ENCODE measurements around the gene IFNA4. TPM values are rescaled to one million over a fixed set of nuclear protein-coding genes. Genes with fewer than 3 reads are reported as not detected.
"Not testable (repeated sequence)": the region's sequence is repeated elsewhere in the genome, so short reads cannot be mapped to it uniquely, and the experiment has no call there.

Gene IFNA4
- total RNA-seq, 1 experiment from 2014 or later, result not detected

- H3K4me2 ChIP-seq (ENCODE audit: low read length); BruUV-seq (replicated peaks); H3K27me3 ChIP-seq (ENCODE audit: insufficient read depth, low read length); H3K36me3 ChIP-seq (ENCODE audit: control insufficient read depth in 1 of 2, insufficient read depth in 2 of 2, low read length in 2 of 2); H3K9me3 ChIP-seq (ENCODE audit: control insufficient read depth in 1 of 2, insufficient read depth in 1 of 2, low read depth in 1 of 2, low read length in 2 of 2); POLR2A ChIA-PET; H3K4me3 ChIP-seq (replicated peaks in 1 of 2; ENCODE audit: low read depth in 1 of 2, low read length in 2 of 2); RAD21 ChIA-PET (ENCODE audit: low non-redundant PET in 1 of 2, low total read pairs in 2 of 2, uncharacterized antibody in 2 of 2, unreplicated experiment in 2 of 2); intact Hi-C loops (cut with micrococcal nuclease); H3K9me2 ChIP-seq (ENCODE audit: insufficient read depth); H3K4me1 ChIP-seq (ENCODE audit: control insufficient read depth in 1 of 2, insufficient read depth in 2 of 2, low read length in 2 of 2); H2AFZ ChIP-seq (ENCODE audit: low read depth, low read length, poor library complexity, severe bottlenecking); DNase-seq (ENCODE audit: low read depth, low spot score); ATAC-seq; H4K20me1 ChIP-seq (ENCODE audit: insufficient read depth); H3K9ac ChIP-seq (ENCODE audit: low read length); H3K79me2 ChIP-seq (ENCODE audit: insufficient read depth, low read length); H3K27ac ChIP-seq (ENCODE audit: low read depth, low read length): not testable (repeated sequence)
- CTCF ChIA-PET, result interaction anchor here (0.9 to 2.4 kb wide), 2 partner anchors 16 to 28 kb away, joined by 3 to 11 read pairs; no protein-coding TSS in a partner anchor
Observed at GRCh38 chr9:21166560-21166959, 20.8 kb downstream of the IFNA4 start, which contains the start of gene IFNA21. Gene IFNA21 (minus strand): TSS chr9:21166660. CDS start chr9:21166612, 48 bp downstream.

GRCh38 chr9:21165516-21165915 lies 21.9 kb downstream of the IFNA4 start:
- BruUV-seq (replicated peaks), result no TSS peak
- H3K27me3 ChIP-seq (ENCODE audit: insufficient read depth, low read length), result no peaks in the 10 kb centered on the region
- no peaks in the 10 kb centered on the region for H3K36me3 ChIP-seq (ENCODE audit: control insufficient read depth in 1 of 2, insufficient read depth in 2 of 2, low read length in 2 of 2)
- no peaks in the 10 kb centered on the region for H3K9me3 ChIP-seq (ENCODE audit: control insufficient read depth in 1 of 2, insufficient read depth in 1 of 2, low read depth in 1 of 2, low read length in 2 of 2)
- no peaks in the 10 kb centered on the region for H3K9me2 ChIP-seq (ENCODE audit: insufficient read depth)
- no peaks in the 10 kb centered on the region for H3K4me1 ChIP-seq (ENCODE audit: control insufficient read depth in 1 of 2, insufficient read depth in 2 of 2, low read length in 2 of 2)
- RAD21 ChIA-PET (ENCODE audit: low non-redundant PET in 1 of 2, low total read pairs in 2 of 2, uncharacterized antibody in 2 of 2, unreplicated experiment in 2 of 2), result no interaction called here
- no peaks in the 10 kb centered on the region for H3K79me2 ChIP-seq (ENCODE audit: insufficient read depth, low read length)
- CTCF ChIA-PET, result no interaction called here
- no peak overlapping the region for H3K27ac ChIP-seq (ENCODE audit: low read depth, low read length)
- no peaks in the 10 kb centered on the region for H4K20me1 ChIP-seq (ENCODE audit: insufficient read depth)
- POLR2A ChIA-PET, result no interaction called here
- H3K9ac ChIP-seq (ENCODE audit: low read length), result no peak overlapping the region
- H2AFZ ChIP-seq (ENCODE audit: low read depth, low read length, poor library complexity, severe bottlenecking), result no peak overlapping the region
- H3K4me3 ChIP-seq (replicated peaks in 1 of 2; ENCODE audit: low read depth in 1 of 2, low read length in 2 of 2), result no peak overlapping the region
- DNase-seq (ENCODE audit: low read depth, low spot score) (no peak), ATAC-seq (no peak)
- no peak overlapping the region for H3K4me2 ChIP-seq (ENCODE audit: low read length)
- TF ChIP-seq SRF (IDR thresholded peaks at IDR 0.05; ENCODE audit: low read depth), result no peak
- TF ChIP-seq ZNF274 (IDR thresholded peaks at IDR 0.05; ENCODE audit: low read depth, low read length), result no peak
- no peak for TF ChIP-seq POLR2AphosphoS5 (IDR thresholded peaks at IDR 0.05; ENCODE audit: low read depth, low read length)
- no peak for TF ChIP-seq CEBPB (IDR thresholded peaks at IDR 0.05; ENCODE audit: low read depth)
- TF ChIP-seq JUND (IDR thresholded peaks at IDR 0.05), result no peak
- no peak for TF ChIP-seq FOSL1 (IDR thresholded peaks at IDR 0.05; ENCODE audit: low read depth)
- TF ChIP-seq SP1 (IDR thresholded peaks at IDR 0.05; ENCODE audit: low read depth), result no peak
- no peak for TF ChIP-seq REST (IDR thresholded peaks at IDR 0.05; ENCODE audit: low read depth)
- TF ChIP-seq TCF7L2 (IDR thresholded peaks at IDR 0.05; ENCODE audit: borderline replicate concordance, extremely low read depth, insufficient read depth, insufficient read length), result no peak
- no peak for TF ChIP-seq YY1 (IDR thresholded peaks at IDR 0.05; ENCODE audit: extremely low read depth, insufficient replicate concordance, low read depth, low read length)
- no peak for TF ChIP-seq EGR1 (IDR thresholded peaks at IDR 0.05; ENCODE audit: low read depth)
- TF ChIP-seq CTCF (IDR thresholded peaks at IDR 0.05 in 2 of 3, conservative IDR thresholded peaks at IDR 0.05 in 1 of 3; ENCODE audit: borderline replicate concordance in 1 of 3, insufficient read depth in 1 of 3, low read depth in 2 of 3, low read length in 2 of 3), result no peak
- intact Hi-C loops (cut with micrococcal nuclease), result no loop called here
